Measurements from ENCODE around the gene GNG14.

DNA sequence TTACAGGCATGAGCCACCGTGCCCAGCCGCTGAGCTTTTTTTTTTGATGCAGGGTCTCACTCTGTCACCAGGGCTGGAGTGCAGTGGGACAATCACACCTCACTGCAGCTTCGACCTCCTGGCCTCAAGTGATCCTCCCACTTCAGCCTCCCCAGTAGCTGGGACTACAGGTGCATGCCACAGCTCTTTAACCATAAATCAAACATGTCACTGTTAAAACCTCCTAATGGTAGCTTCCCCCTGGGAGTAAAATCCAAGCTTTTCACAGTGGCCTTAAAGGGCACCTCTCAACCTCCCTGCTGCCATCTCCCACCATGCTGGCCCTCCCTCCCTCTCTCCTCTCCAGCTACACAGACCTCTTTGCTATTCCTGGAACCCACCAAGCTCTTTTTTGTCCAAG lies 2.0 kb upstream of the GNG14 start:
- TF ChIP-seq, protein P1, sequence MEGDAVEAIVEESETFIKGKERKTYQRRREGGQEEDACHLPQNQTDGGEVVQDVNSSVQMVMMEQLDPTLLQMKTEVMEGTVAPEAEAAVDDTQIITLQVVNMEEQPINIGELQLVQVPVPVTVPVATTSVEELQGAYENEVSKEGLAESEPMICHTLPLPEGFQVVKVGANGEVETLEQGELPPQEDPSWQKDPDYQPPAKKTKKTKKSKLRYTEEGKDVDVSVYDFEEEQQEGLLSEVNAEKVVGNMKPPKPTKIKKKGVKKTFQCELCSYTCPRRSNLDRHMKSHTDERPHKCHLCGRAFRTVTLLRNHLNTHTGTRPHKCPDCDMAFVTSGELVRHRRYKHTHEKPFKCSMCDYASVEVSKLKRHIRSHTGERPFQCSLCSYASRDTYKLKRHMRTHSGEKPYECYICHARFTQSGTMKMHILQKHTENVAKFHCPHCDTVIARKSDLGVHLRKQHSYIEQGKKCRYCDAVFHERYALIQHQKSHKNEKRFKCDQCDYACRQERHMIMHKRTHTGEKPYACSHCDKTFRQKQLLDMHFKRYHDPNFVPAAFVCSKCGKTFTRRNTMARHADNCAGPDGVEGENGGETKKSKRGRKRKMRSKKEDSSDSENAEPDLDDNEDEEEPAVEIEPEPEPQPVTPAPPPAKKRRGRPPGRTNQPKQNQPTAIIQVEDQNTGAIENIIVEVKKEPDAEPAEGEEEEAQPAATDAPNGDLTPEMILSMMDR (IDR thresholded peaks at IDR 0.05; ENCODE audit: borderline replicate concordance, extremely low read depth, low read length, poor library complexity, severe bottlenecking), result no peak
- no peak for TF ChIP-seq EZH2 (IDR thresholded peaks at IDR 0.05; ENCODE audit: borderline replicate concordance, low read depth, low read length, severe bottlenecking)
